Measurements from ENCODE around the gene OR11H7.
"Not testable (repeated sequence)": the region's sequence is repeated elsewhere in the genome, so short reads cannot be mapped to it uniquely, and the experiment has no call there.

Gene OR11H7

DNA sequence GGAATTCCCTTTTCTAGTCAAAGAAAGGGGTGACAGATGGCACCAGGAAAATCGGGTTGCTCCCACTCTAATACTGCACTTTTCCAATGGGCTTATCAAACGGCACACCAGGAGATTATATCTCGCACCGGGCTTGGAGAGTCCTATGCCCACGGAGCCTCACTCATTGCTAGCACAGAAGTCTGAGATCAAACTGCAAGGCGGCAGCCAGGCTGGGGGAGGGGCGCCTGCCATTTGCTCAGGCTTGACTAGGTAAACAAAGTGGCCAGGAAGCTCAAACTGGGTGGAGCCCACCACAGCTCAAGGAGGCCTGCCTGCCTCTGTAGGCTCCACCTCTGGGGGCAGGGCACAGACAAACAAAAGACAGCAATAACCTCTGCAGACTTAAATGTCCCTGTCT is 51.5 kb downstream of the OR11H7 start:
- not testable (repeated sequence) for DNase-seq
